Measurements from ENCODE around the gene RAPGEF4.

Gene RAPGEF4

GRCh38 chr2:172943539-172943938 lies 207.9 kb downstream of the RAPGEF4 start:
- Histone ChIP-seq H3K36me3 (ENCODE audit: control insufficient read depth in 5 of 5, insufficient read depth in 5 of 5, low read length in 5 of 5) (peaks cover 0 to 2% (median 0%) of the 10 kb centered on the region in 5 donors), H3K9me3 (ENCODE audit: control insufficient read depth in 5 of 5, low read length in 5 of 5) (no peaks in the 10 kb centered on the region), H3K27me3 (ENCODE audit: control insufficient read depth in 5 of 5, insufficient read depth in 4 of 5, low read length in 5 of 5) (no peaks in the 10 kb centered on the region), H3K27ac (ENCODE audit: low read depth, low read length) (no peak overlapping the region), H3K9ac (ENCODE audit: low read length in 5 of 5) (no peak overlapping the region), H3K4me3 (ENCODE audit: low read depth in 1 of 5, low read length in 5 of 5) (no peak overlapping the region), H3K4me1 (ENCODE audit: control insufficient read depth in 5 of 5, insufficient read depth in 5 of 5, low read length in 5 of 5) (no peaks in the 10 kb centered on the region)

- H3K27me3 ChIP-seq (ENCODE audit: control insufficient read depth in 5 of 5, insufficient read depth in 4 of 5, low read length in 5 of 5): no peaks in the 10 kb centered on the region
- H3K36me3 ChIP-seq (ENCODE audit: control insufficient read depth in 5 of 5, insufficient read depth in 5 of 5, low read length in 5 of 5): peaks cover 0 to 2% (median 0%) of the 10 kb centered on the region in 5 donors
- no peaks in the 10 kb centered on the region for H3K9me3 ChIP-seq (ENCODE audit: control insufficient read depth in 5 of 5, low read length in 5 of 5)
- H3K4me3 ChIP-seq (ENCODE audit: low read depth in 1 of 5, low read length in 5 of 5): no peak overlapping the region
- H3K4me1 ChIP-seq (ENCODE audit: control insufficient read depth in 5 of 5, insufficient read depth in 5 of 5, low read length in 5 of 5): no peaks in the 10 kb centered on the region
- H3K9ac ChIP-seq (ENCODE audit: low read length in 5 of 5): no peak overlapping the region
- H3K27ac ChIP-seq (ENCODE audit: low read depth, low read length): no peak overlapping the region
Measured at GRCh38 chr2:172944022-172944793, 208.6 kb downstream of the RAPGEF4 start.

- Histone ChIP-seq H3K9ac (ENCODE audit: low read length in 5 of 5) (no peak overlapping the region), H3K27ac (ENCODE audit: low read depth, low read length) (no peak overlapping the region), H3K27me3 (ENCODE audit: control insufficient read depth in 5 of 5, insufficient read depth in 4 of 5, low read length in 5 of 5) (no peaks in the 10 kb centered on the region), H3K4me1 (ENCODE audit: control insufficient read depth in 5 of 5, insufficient read depth in 5 of 5, low read length in 5 of 5) (no peaks in the 10 kb centered on the region), H3K9me3 (ENCODE audit: control insufficient read depth in 5 of 5, low read length in 5 of 5) (no peaks in the 10 kb centered on the region), H3K36me3 (ENCODE audit: control insufficient read depth in 5 of 5, insufficient read depth in 5 of 5, low read length in 5 of 5) (peaks cover 0 to 2% (median 0%) of the 10 kb centered on the region in 5 donors), H3K4me3 (ENCODE audit: low read depth in 1 of 5, low read length in 5 of 5) (no peak overlapping the region)
Measured at GRCh38 chr2:172944794-172945509, 209.3 kb downstream of the RAPGEF4 start.

- H3K4me3 ChIP-seq (ENCODE audit: low read depth in 1 of 5, low read length in 5 of 5): no peak overlapping the region
- H3K36me3 ChIP-seq (ENCODE audit: control insufficient read depth in 5 of 5, insufficient read depth in 5 of 5, low read length in 5 of 5): peaks cover 0 to 2% (median 0%) of the 10 kb centered on the region in 5 donors
- no peaks in the 10 kb centered on the region for H3K4me1 ChIP-seq (ENCODE audit: control insufficient read depth in 5 of 5, insufficient read depth in 5 of 5, low read length in 5 of 5)
- no peaks in the 10 kb centered on the region for H3K9me3 ChIP-seq (ENCODE audit: control insufficient read depth in 5 of 5, low read length in 5 of 5)
- H3K27me3 ChIP-seq (ENCODE audit: control insufficient read depth in 5 of 5, insufficient read depth in 4 of 5, low read length in 5 of 5): no peaks in the 10 kb centered on the region
- H3K27ac ChIP-seq (ENCODE audit: low read depth, low read length): no peak overlapping the region
- H3K9ac ChIP-seq (ENCODE audit: low read length in 5 of 5): no peak overlapping the region
Measured at GRCh38 chr2:172945510-172945850, 209.8 kb downstream of the RAPGEF4 start.

GRCh38 chr2:172947461-172948153 lies 212.0 kb downstream of the RAPGEF4 start:
- no peak overlapping the region for H3K4me3 ChIP-seq (ENCODE audit: low read depth in 1 of 5, low read length in 5 of 5)
- no peaks in the 10 kb centered on the region for H3K36me3 ChIP-seq (ENCODE audit: control insufficient read depth in 5 of 5, insufficient read depth in 5 of 5, low read length in 5 of 5)
- H3K9me3 ChIP-seq (ENCODE audit: control insufficient read depth in 5 of 5, low read length in 5 of 5): no peaks in the 10 kb centered on the region
- H3K4me1 ChIP-seq (ENCODE audit: control insufficient read depth in 5 of 5, insufficient read depth in 5 of 5, low read length in 5 of 5): no peaks in the 10 kb centered on the region
- no peaks in the 10 kb centered on the region for H3K27me3 ChIP-seq (ENCODE audit: control insufficient read depth in 5 of 5, insufficient read depth in 4 of 5, low read length in 5 of 5)
- H3K9ac ChIP-seq (ENCODE audit: low read length in 5 of 5): no peak overlapping the region
- H3K27ac ChIP-seq (ENCODE audit: low read depth, low read length): no peak overlapping the region

GRCh38 chr2:172949522-172949921 lies 213.9 kb downstream of the RAPGEF4 start:
- no peaks in the 10 kb centered on the region for H3K36me3 ChIP-seq (ENCODE audit: control insufficient read depth in 5 of 5, insufficient read depth in 5 of 5, low read length in 5 of 5)
- H3K4me3 ChIP-seq (ENCODE audit: low read depth in 1 of 5, low read length in 5 of 5): no peak overlapping the region
- H3K4me1 ChIP-seq (ENCODE audit: control insufficient read depth in 5 of 5, insufficient read depth in 5 of 5, low read length in 5 of 5): no peaks in the 10 kb centered on the region
- no peak overlapping the region for H3K9ac ChIP-seq (ENCODE audit: low read length in 5 of 5)
- no peaks in the 10 kb centered on the region for H3K9me3 ChIP-seq (ENCODE audit: control insufficient read depth in 5 of 5, low read length in 5 of 5)
- no peak overlapping the region for H3K27ac ChIP-seq (ENCODE audit: low read depth, low read length)
- H3K27me3 ChIP-seq (ENCODE audit: control insufficient read depth in 5 of 5, insufficient read depth in 4 of 5, low read length in 5 of 5): no peaks in the 10 kb centered on the region

- Histone ChIP-seq H3K36me3 (ENCODE audit: control insufficient read depth in 5 of 5, insufficient read depth in 5 of 5, low read length in 5 of 5) (no peaks in the 10 kb centered on the region), H3K4me3 (ENCODE audit: low read depth in 1 of 5, low read length in 5 of 5) (no peak overlapping the region), H3K9ac (ENCODE audit: low read length in 5 of 5) (no peak overlapping the region), H3K4me1 (ENCODE audit: control insufficient read depth in 5 of 5, insufficient read depth in 5 of 5, low read length in 5 of 5) (no peaks in the 10 kb centered on the region), H3K27me3 (ENCODE audit: control insufficient read depth in 5 of 5, insufficient read depth in 4 of 5, low read length in 5 of 5) (no peaks in the 10 kb centered on the region), H3K27ac (ENCODE audit: low read depth, low read length) (no peak overlapping the region), H3K9me3 (ENCODE audit: control insufficient read depth in 5 of 5, low read length in 5 of 5) (no peaks in the 10 kb centered on the region)
Measured at GRCh38 chr2:172950565-172950964, 214.9 kb downstream of the RAPGEF4 start.

GRCh38 chr2:172951554-172951953 lies 215.9 kb downstream of the RAPGEF4 start:
- H3K27ac ChIP-seq (ENCODE audit: low read depth, low read length): no peak overlapping the region
- no peaks in the 10 kb centered on the region for H3K9me3 ChIP-seq (ENCODE audit: control insufficient read depth in 5 of 5, low read length in 5 of 5)
- no peak overlapping the region for H3K9ac ChIP-seq (ENCODE audit: low read length in 5 of 5)
- no peak overlapping the region for H3K4me3 ChIP-seq (ENCODE audit: low read depth in 1 of 5, low read length in 5 of 5)
- no peaks in the 10 kb centered on the region for H3K27me3 ChIP-seq (ENCODE audit: control insufficient read depth in 5 of 5, insufficient read depth in 4 of 5, low read length in 5 of 5)
- H3K36me3 ChIP-seq (ENCODE audit: control insufficient read depth in 5 of 5, insufficient read depth in 5 of 5, low read length in 5 of 5): no peaks in the 10 kb centered on the region
- no peaks in the 10 kb centered on the region for H3K4me1 ChIP-seq (ENCODE audit: control insufficient read depth in 5 of 5, insufficient read depth in 5 of 5, low read length in 5 of 5)

GRCh38 chr2:172953411-172953810 lies 217.8 kb downstream of the RAPGEF4 start:
- no peaks in the 10 kb centered on the region for H3K4me1 ChIP-seq (ENCODE audit: control insufficient read depth in 5 of 5, insufficient read depth in 5 of 5, low read length in 5 of 5)
- no peaks in the 10 kb centered on the region for H3K36me3 ChIP-seq (ENCODE audit: control insufficient read depth in 5 of 5, insufficient read depth in 5 of 5, low read length in 5 of 5)
- H3K9ac ChIP-seq (ENCODE audit: low read length in 5 of 5): no peak overlapping the region
- H3K27ac ChIP-seq (ENCODE audit: low read depth, low read length): no peak overlapping the region
- H3K9me3 ChIP-seq (ENCODE audit: control insufficient read depth in 5 of 5, low read length in 5 of 5): no peaks in the 10 kb centered on the region
- H3K27me3 ChIP-seq (ENCODE audit: control insufficient read depth in 5 of 5, insufficient read depth in 4 of 5, low read length in 5 of 5): no peaks in the 10 kb centered on the region
- no peak overlapping the region for H3K4me3 ChIP-seq (ENCODE audit: low read depth in 1 of 5, low read length in 5 of 5)
